ENCODE measurements around the gene F8. TPM values are rescaled to one million over a fixed set of nuclear protein-coding genes. Genes with fewer than 3 reads are reported as not detected.

Gene F8
- total and polyA plus RNA-seq, 2 donors from 2014 or later, result 15.1 to 41.3 TPM

GRCh38 chrX:154804261-154804956, 218.1 kb downstream of the F8 start:
- H3K27me3 ChIP-seq (ENCODE audit: control insufficient read depth, insufficient read depth, low read length), result no peaks in the 10 kb centered on the region
- no peaks in the 10 kb centered on the region for H3K36me3 ChIP-seq (ENCODE audit: control insufficient read depth in 2 of 3, insufficient read depth in 3 of 3, low read length in 3 of 3)
- H3K4me1 ChIP-seq (ENCODE audit: control insufficient read depth in 2 of 3, insufficient read depth in 2 of 3, low read depth in 1 of 3, low read length in 3 of 3), result peaks cover 0 to 13% (median 3%) of the 10 kb centered on the region in 3 donors
- no peak for FAIRE-seq
- DNase-seq, result no peak
- TF ChIP-seq CTCF (IDR thresholded peaks at IDR 0.05; ENCODE audit: borderline replicate concordance, extremely low read depth, insufficient read depth), result no peak
- H3K9ac ChIP-seq (ENCODE audit: low read length in 3 of 3), result peak overlapping the region; percentile 39 to 69 (median 41)
- intact Hi-C loops (cut with DNase I), result no loop called here
- peak overlapping the region; percentile 60 to 63 for H3K27ac ChIP-seq (ENCODE audit: low read depth in 2 of 2, low read length in 2 of 2)
- peak overlapping the region; percentile 44 to 74 (median 71) for H3K4me3 ChIP-seq (ENCODE audit: low read length in 3 of 3)
- no peaks in the 10 kb centered on the region for H3K9me3 ChIP-seq (ENCODE audit: control insufficient read depth in 2 of 3, insufficient read depth in 1 of 3, low read length in 3 of 3)

- Histone ChIP-seq H3K9me3 (ENCODE audit: control insufficient read depth in 2 of 3, insufficient read depth in 1 of 3, low read length in 3 of 3) (no peaks in the 10 kb centered on the region), H3K27me3 (ENCODE audit: control insufficient read depth, insufficient read depth, low read length) (no peaks in the 10 kb centered on the region), H3K36me3 (ENCODE audit: control insufficient read depth in 2 of 3, insufficient read depth in 3 of 3, low read length in 3 of 3) (no peaks in the 10 kb centered on the region), H3K4me3 (ENCODE audit: low read length in 3 of 3) (no peak overlapping the region), H3K9ac (ENCODE audit: low read length in 3 of 3) (no peak overlapping the region), H3K27ac (ENCODE audit: low read depth in 2 of 2, low read length in 2 of 2) (peak overlapping the region in 1 of 2 donors; percentile 32), H3K4me1 (ENCODE audit: control insufficient read depth in 2 of 3, insufficient read depth in 2 of 3, low read depth in 1 of 3, low read length in 3 of 3) (peaks cover 0 to 13% (median 3%) of the 10 kb centered on the region in 3 donors)
- DNase-seq (no peak), FAIRE-seq (no peak)
- no peak for TF ChIP-seq CTCF (IDR thresholded peaks at IDR 0.05; ENCODE audit: borderline replicate concordance, extremely low read depth, insufficient read depth)
- intact Hi-C loops (cut with DNase I), result no loop called here
Measured at GRCh38 chrX:154802947-154803346, 219.6 kb downstream of the F8 start.

- Histone ChIP-seq H3K9ac (ENCODE audit: low read length in 3 of 3) (no peak overlapping the region), H3K4me1 (ENCODE audit: control insufficient read depth in 2 of 3, insufficient read depth in 2 of 3, low read depth in 1 of 3, low read length in 3 of 3) (peaks cover 0 to 15% (median 3%) of the 10 kb centered on the region in 3 donors), H3K36me3 (ENCODE audit: control insufficient read depth in 2 of 3, insufficient read depth in 3 of 3, low read length in 3 of 3) (no peaks in the 10 kb centered on the region), H3K27me3 (ENCODE audit: control insufficient read depth, insufficient read depth, low read length) (no peaks in the 10 kb centered on the region), H3K4me3 (ENCODE audit: low read length in 3 of 3) (peak overlapping the region in 1 of 3 donors; percentile 3), H3K9me3 (ENCODE audit: control insufficient read depth in 2 of 3, insufficient read depth in 1 of 3, low read length in 3 of 3) (no peaks in the 10 kb centered on the region), H3K27ac (ENCODE audit: low read depth in 2 of 2, low read length in 2 of 2) (no peak overlapping the region)
- no peak for TF ChIP-seq CTCF (IDR thresholded peaks at IDR 0.05; ENCODE audit: borderline replicate concordance, extremely low read depth, insufficient read depth)
- FAIRE-seq (no peak), DNase-seq (no peak)
- intact Hi-C loops (cut with DNase I), result no loop called here
Measured at GRCh38 chrX:154800478-154801210, 221.9 kb downstream of the F8 start.

Measured in kidney (tissue), 14 donors.